H9 (cell line): ENCODE measurements around the gene UBR2. TPM values are rescaled to one million over a fixed set of nuclear protein-coding genes. Genes with fewer than 3 reads are reported as not detected.

Experiments used
- DNase-seq: peaks from one replicate; pipeline ENCODE4 v3.0.0-alpha.2; 2017
- H2AFZ ChIP-seq: one replicate; pipeline ENCODE4 v1.6.1; 2013; ENCODE audit warnings: mild to moderate bottlenecking, low read length, control low read depth, moderate library complexity
- H2AK5ac ChIP-seq: 2 replicates; pipeline ENCODE4 v1.6.1; 2013; ENCODE audit warnings: low read length, control low read depth, mixed read lengths; ENCODE audit not compliant: insufficient read length
- H2BK120ac ChIP-seq: one replicate; pipeline ENCODE4 v1.6.1; 2013; ENCODE audit warnings: low read depth, mild to moderate bottlenecking, low read length, control low read depth, inconsistent platforms; ENCODE audit not compliant: poor library complexity, severe bottlenecking
- H2BK12ac ChIP-seq: 2 replicates; pipeline ENCODE4 v1.6.1; 2013; ENCODE audit warnings: low read length, control low read depth, mixed read lengths, low read depth; ENCODE audit not compliant: insufficient read length
- H2BK15ac ChIP-seq: 2 replicates; pipeline ENCODE4 v1.6.1; 2013; ENCODE audit warnings: low read depth, low read length, control low read depth
- H2BK20ac ChIP-seq: one replicate; pipeline ENCODE4 v1.6.1; 2013; ENCODE audit warnings: low read depth, mild to moderate bottlenecking, low read length, control low read depth, inconsistent platforms; ENCODE audit not compliant: poor library complexity, severe bottlenecking
- H2BK5ac ChIP-seq: 2 replicates; pipeline ENCODE4 v1.6.1; 2013; ENCODE audit warnings: low read length, control low read depth, mixed read lengths; ENCODE audit not compliant: insufficient read length
- H3K14ac ChIP-seq: 2 replicates; pipeline ENCODE4 v1.6.1; 2013; ENCODE audit warnings: low read length, control low read depth; ENCODE audit not compliant: insufficient read depth
- H3K18ac ChIP-seq: 2 replicates; pipeline ENCODE4 v1.6.1; 2013; ENCODE audit warnings: low read depth, mild to moderate bottlenecking, mixed read lengths, low read length, control low read depth; ENCODE audit not compliant: insufficient read length
- H3K23ac ChIP-seq: 2 replicates; pipeline ENCODE4 v1.6.1; 2013; ENCODE audit warnings: low read length, control low read depth, mixed read lengths, low read depth; ENCODE audit not compliant: insufficient read length
- H3K23me2 ChIP-seq: 2 replicates; pipeline ENCODE4 v1.6.1; 2013; ENCODE audit warnings: low read depth, mild to moderate bottlenecking, mixed read lengths, low read length, control low read depth; ENCODE audit not compliant: insufficient read length, poor library complexity, severe bottlenecking
- H3K27ac ChIP-seq: 2 replicates; pipeline ENCODE4 v1.5.1; 2013; ENCODE audit warnings: low read length, control low read depth, mixed read lengths, low read depth; ENCODE audit not compliant: insufficient read length
- H3K27me3 ChIP-seq: 2 replicates; pipeline ENCODE4 v1.6.1; 2013; ENCODE audit warnings: low read length, control low read depth, inconsistent platforms; ENCODE audit not compliant: insufficient read depth
- H3K4ac ChIP-seq: 2 replicates; pipeline ENCODE4 v1.6.1; 2013; ENCODE audit warnings: low read depth, mild to moderate bottlenecking, control low read depth, inconsistent platforms, low read length, moderate library complexity
- H3K4me1 ChIP-seq: 2 replicates; pipeline ENCODE4 v1.6.1; 2013; ENCODE audit warnings: low read length, control low read depth, inconsistent platforms; ENCODE audit not compliant: insufficient read depth
- H3K4me2 ChIP-seq: 2 replicates; pipeline ENCODE4 v1.6.1; 2013; ENCODE audit warnings: low read length, control low read depth, mixed read lengths; ENCODE audit not compliant: insufficient read length, insufficient read depth
- H3K56ac ChIP-seq: 2 replicates; pipeline ENCODE4 v1.6.1; 2013; ENCODE audit warnings: low read depth, mild to moderate bottlenecking, mixed read lengths, low read length, control low read depth; ENCODE audit not compliant: insufficient read length
- H3K79me1 ChIP-seq: 2 replicates; pipeline ENCODE4 v1.6.1; 2013; ENCODE audit warnings: low read depth, mild to moderate bottlenecking, moderate library complexity, low read length, control low read depth, inconsistent platforms; ENCODE audit not compliant: insufficient read depth, poor library complexity, severe bottlenecking
- H3K79me2 ChIP-seq: 2 replicates; pipeline ENCODE4 v1.6.1; 2013; ENCODE audit warnings: low read length, control low read depth, inconsistent platforms; ENCODE audit not compliant: insufficient read depth
- H3K9ac ChIP-seq: 2 replicates; pipeline ENCODE4 v1.6.1; 2013; ENCODE audit warnings: low read length, control low read depth, mixed read lengths; ENCODE audit not compliant: insufficient read length; ENCODE audit errors: extremely low read depth
- H3K9me3 ChIP-seq: one replicate; pipeline ENCODE4 v1.6.1; 2013; ENCODE audit warnings: low read depth, low read length, inconsistent platforms; ENCODE audit not compliant: control insufficient read depth
- H3T11ph ChIP-seq: one replicate; pipeline ENCODE4 v1.6.1; 2013; ENCODE audit warnings: mild to moderate bottlenecking, low read length, control low read depth, inconsistent platforms
- H4K20me1 ChIP-seq: one replicate; pipeline ENCODE4 v1.6.1; 2013; ENCODE audit not compliant: control insufficient read depth, insufficient read length, insufficient read depth
- H4K5ac ChIP-seq: 2 replicates; pipeline ENCODE4 v1.6.1; 2013; ENCODE audit warnings: low read depth, mild to moderate bottlenecking, mixed read lengths, low read length, control low read depth; ENCODE audit not compliant: insufficient read length
- H4K8ac ChIP-seq: replicated peaks from 2 replicates; pipeline ENCODE4 v1.6.1; 2013; ENCODE audit warnings: low read length, control low read depth, mixed read lengths, low read depth; ENCODE audit not compliant: insufficient read length
- H4K91ac ChIP-seq: 2 replicates; pipeline ENCODE4 v1.6.1; 2013; ENCODE audit warnings: low read depth, mild to moderate bottlenecking, moderate library complexity, mixed read lengths, low read length, control low read depth; ENCODE audit not compliant: insufficient read length
- H3K27ac Mint-ChIP-seq, 3 experiments: 2 replicates in 2 of 3; 3 replicates in 1 of 3; pipeline ENCODE4 v1.8.0; 2020 to 2021; ENCODE audit warnings: mixed read lengths in 3 of 3, mild to moderate bottlenecking in 1 of 3, moderate library complexity in 1 of 3
- H3K27me3 Mint-ChIP-seq: 2 replicates; pipeline ENCODE4 v1.8.0; 2021; ENCODE audit warnings: low read depth, mild to moderate bottlenecking, moderate library complexity, mixed read lengths
- H3K36me3 Mint-ChIP-seq, 3 experiments: 2 replicates in 2 of 3; 3 replicates in 1 of 3; pipeline ENCODE4 v1.8.0; 2020 to 2021; ENCODE audit warnings: low read depth in 3 of 3, mixed read lengths in 3 of 3; ENCODE audit not compliant: insufficient read depth in 1 of 3
- H3K4me1 Mint-ChIP-seq, 2 experiments: 2 replicates each; pipeline ENCODE4 v1.8.0; 2020; ENCODE audit warnings: mixed read lengths in 2 of 2
- H3K4me3 Mint-ChIP-seq, 2 experiments: 2 replicates in 1 of 2; 3 replicates in 1 of 2; pipeline ENCODE4 v1.8.0; 2020 to 2021; ENCODE audit warnings: mild to moderate bottlenecking in 2 of 2, mixed read lengths in 2 of 2, moderate library complexity in 1 of 2
- H3K9me3 Mint-ChIP-seq, 2 experiments: 2 replicates in 1 of 2; 3 replicates in 1 of 2; pipeline ENCODE4 v1.8.0; 2020; ENCODE audit warnings: mild to moderate bottlenecking in 2 of 2, mixed read lengths in 2 of 2, moderate library complexity in 1 of 2
- CTCF ChIP-seq: fragments of 200-600 bp; sonication (generic); conservative IDR thresholded peaks from 3 replicates; pipeline ENCODE4 v1.8.0; 2021; ENCODE audit warnings: antibody characterized with exemption, mild to moderate bottlenecking
- total RNA-seq: library from RNA; stranded (reverse); gene quantifications from 2 replicates; pipeline ENCODE4 v1.2.1, GENCODE V29; 2021

Gene UBR2
- total RNA-seq, 1 experiment from 2014 or later = 18.7 TPM

GRCh38 chr6:42724825-42725224 is 161.0 kb downstream of the UBR2 start:
- Histone ChIP-seq H2BK20ac (no peak overlapping the region), H3K27ac (no peak overlapping the region), H3K56ac (no peak overlapping the region), H4K20me1 (no peaks in the 10 kb centered on the region), H3K14ac (no peak overlapping the region), H3K23me2 (no peaks in the 10 kb centered on the region), H3K79me1 (no peaks in the 10 kb centered on the region), H3K4me2 (no peak overlapping the region), H3K27me3 (no peaks in the 10 kb centered on the region), H3T11ph (no peak overlapping the region), H3K18ac (no peak overlapping the region), H3K79me2 (no peaks in the 10 kb centered on the region), H4K8ac (no peak overlapping the region), H3K4me1 (no peaks in the 10 kb centered on the region), H2BK120ac (no peak overlapping the region), H3K23ac (no peak overlapping the region), H2AFZ (no peak overlapping the region), H3K9me3 (no peaks in the 10 kb centered on the region), H2BK12ac (no peak overlapping the region), H3K4ac (no peak overlapping the region), H2BK15ac (no peak overlapping the region), H2BK5ac (no peak overlapping the region), H4K91ac (no peak overlapping the region), H3K9ac (no peak overlapping the region), H4K5ac (no peak overlapping the region), H2AK5ac (no peak overlapping the region)
- no peak for TF ChIP-seq CTCF
- Mint-ChIP-seq H3K9me3 (no peaks in the 10 kb centered on the region), H3K36me3 (no peaks in the 10 kb centered on the region), H3K4me1 (peaks cover 3 to 7% of the 10 kb centered on the region in 2 experiments), H3K4me3 (no peak overlapping the region), H3K27ac (no peak overlapping the region), H3K27me3 (peaks cover 11% of the 10 kb centered on the region)
- no peak for DNase-seq
